ENCODE measurements around the gene SH3RF3. TPM values are rescaled to one million over a fixed set of nuclear protein-coding genes. Genes with fewer than 3 reads are reported as not detected.
"Not testable (repeated sequence)": the region's sequence is repeated elsewhere in the genome, so short reads cannot be mapped to it uniquely, and the experiment has no call there.

Gene SH3RF3
- polyA plus RNA-seq, 1 donor (not counting 4 experiments of a cell fraction or from before 2014, with no cell fraction given), result 0.08 TPM

- FAIRE-seq (no peak), DNase-seq (ENCODE audit: low read depth, low spot score) (no peak)
- Histone ChIP-seq H3K4me1 (ENCODE audit: control insufficient read depth, extremely low read depth, insufficient read depth, low read length) (no peaks in the 10 kb centered on the region), H3K4me3 (ENCODE audit: control insufficient read depth in 2 of 3, extremely low read depth in 1 of 3, insufficient read depth in 2 of 3, low read depth in 1 of 3, low read length in 3 of 3) (no peak overlapping the region), H3K4me2 (ENCODE audit: control insufficient read depth, extremely low read depth, insufficient read depth, low read depth, low read length) (no peak overlapping the region), H3K27ac (ENCODE audit: control insufficient read depth, insufficient read depth, low read length) (no peak overlapping the region), H3K9me3 (ENCODE audit: control insufficient read depth, low read depth, low read length) (no peaks in the 10 kb centered on the region), H3K9ac (ENCODE audit: control insufficient read depth, extremely low read depth, insufficient read depth, low read length) (no peak overlapping the region), H3K9me1 (ENCODE audit: control insufficient read depth, extremely low read depth, insufficient read depth, low read length) (no peaks in the 10 kb centered on the region), H3K79me2 (ENCODE audit: control insufficient read depth, insufficient read depth, low read length) (no peaks in the 10 kb centered on the region), H4K20me1 (ENCODE audit: control insufficient read depth, extremely low read depth, insufficient read depth, low read length) (no peaks in the 10 kb centered on the region), H3K27me3 (ENCODE audit: control insufficient read depth, extremely low read depth, insufficient read depth, low read length) (peaks cover 4% of the 10 kb centered on the region), H2AFZ (ENCODE audit: control insufficient read depth, low read length) (no peak overlapping the region), H3K36me3 (ENCODE audit: control insufficient read depth in 2 of 2, extremely low read depth in 1 of 2, insufficient read depth in 2 of 2, low read length in 2 of 2) (no peaks in the 10 kb centered on the region)
- dilution Hi-C loops (cut with MboI; ENCODE audit: extremely low pct_ligation_motif_present, low sequenced_read_pairs), result no loop called here
- TF ChIP-seq EZH2 (IDR thresholded peaks at IDR 0.05; ENCODE audit: low read length) (no peak), CTCF (optimal IDR thresholded peaks at IDR 0.05 in 1 of 3, IDR thresholded peaks at IDR 0.05 in 1 of 3, conservative IDR thresholded peaks at IDR 0.05 in 1 of 3; ENCODE audit: extremely low read depth in 1 of 3, insufficient read depth in 2 of 3, low read length in 3 of 3) (no peak)
Measured at GRCh38 chr2:109535217-109535946, 406.4 kb downstream of the SH3RF3 start.

GRCh38 chr2:109536556-109536955 is 407.6 kb downstream of the SH3RF3 start:
- H3K9me3 ChIP-seq (ENCODE audit: control insufficient read depth, low read depth, low read length); H3K27me3 ChIP-seq (ENCODE audit: control insufficient read depth, extremely low read depth, insufficient read depth, low read length); dilution Hi-C loops (cut with MboI; ENCODE audit: extremely low pct_ligation_motif_present, low sequenced_read_pairs): not testable (repeated sequence)

More at GRCh38 chr2:109536556-109536955, 407.6 kb downstream of the SH3RF3 start:
- H3K4me2 ChIP-seq (ENCODE audit: control insufficient read depth, extremely low read depth, insufficient read depth, low read depth, low read length); H3K9me1 ChIP-seq (ENCODE audit: control insufficient read depth, extremely low read depth, insufficient read depth, low read length); H2AFZ ChIP-seq (ENCODE audit: control insufficient read depth, low read length); H3K27ac ChIP-seq (ENCODE audit: control insufficient read depth, insufficient read depth, low read length); H3K9ac ChIP-seq (ENCODE audit: control insufficient read depth, extremely low read depth, insufficient read depth, low read length); H4K20me1 ChIP-seq (ENCODE audit: control insufficient read depth, extremely low read depth, insufficient read depth, low read length); H3K36me3 ChIP-seq (ENCODE audit: control insufficient read depth in 2 of 2, extremely low read depth in 1 of 2, insufficient read depth in 2 of 2, low read length in 2 of 2); DNase-seq (ENCODE audit: low read depth, low spot score); H3K4me3 ChIP-seq (ENCODE audit: control insufficient read depth in 2 of 3, extremely low read depth in 1 of 3, insufficient read depth in 2 of 3, low read depth in 1 of 3, low read length in 3 of 3); H3K79me2 ChIP-seq (ENCODE audit: control insufficient read depth, insufficient read depth, low read length); FAIRE-seq; H3K4me1 ChIP-seq (ENCODE audit: control insufficient read depth, extremely low read depth, insufficient read depth, low read length): not testable (repeated sequence)

Data from keratinocyte (primary cell).